Measurements from ENCODE around the gene MGP.

MGP gene

DNA sequence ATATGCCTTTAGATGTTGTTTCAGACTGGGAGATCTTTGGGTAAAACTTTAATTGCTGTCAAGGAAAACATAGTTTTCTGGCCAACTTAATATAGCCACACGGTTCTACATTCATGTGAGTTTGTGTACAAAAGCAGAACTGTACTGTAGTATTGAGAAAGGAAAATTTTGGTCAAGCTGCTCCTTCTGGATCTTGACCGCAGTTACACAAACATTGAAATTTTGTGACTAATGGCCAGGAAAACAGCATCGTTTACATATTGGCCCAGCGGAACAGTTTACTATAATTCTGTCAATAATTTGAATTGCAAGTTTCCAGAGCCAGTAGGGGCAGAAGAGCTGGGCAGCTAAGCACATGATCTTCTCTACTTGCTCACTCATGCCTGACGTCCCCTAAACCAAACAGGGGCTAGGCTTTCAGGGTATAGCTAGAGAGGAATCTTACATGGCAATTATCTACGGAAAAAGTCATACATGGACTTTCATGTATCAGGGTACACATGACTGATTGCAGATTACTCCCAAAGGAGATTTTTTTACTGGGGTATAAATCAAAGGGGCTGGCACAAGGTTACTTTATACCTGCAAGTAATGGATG is 31.0 kb downstream of the MGP start:
- DNase-seq = no peak

DNA sequence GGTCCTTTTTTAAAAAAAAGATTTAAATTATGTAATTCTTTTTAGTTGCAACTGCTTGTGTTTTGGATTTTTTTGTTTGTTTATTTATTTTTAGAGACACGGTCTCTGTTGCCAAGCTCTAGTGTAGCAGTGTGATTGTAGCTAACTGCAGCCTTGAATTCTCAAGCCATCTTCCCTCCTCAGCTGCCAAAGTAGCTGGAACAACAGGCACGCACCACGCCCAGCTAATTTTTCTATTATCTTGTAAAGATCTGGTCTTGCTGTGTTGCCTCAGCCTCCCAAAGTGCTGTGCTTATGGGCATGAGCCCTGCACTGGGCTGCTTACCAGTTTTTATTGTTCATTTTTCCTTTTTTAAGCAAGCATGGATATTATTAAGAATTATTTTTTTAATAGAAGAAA is 31.7 kb downstream of the MGP start:
- DNase-seq = no peak

DNA sequence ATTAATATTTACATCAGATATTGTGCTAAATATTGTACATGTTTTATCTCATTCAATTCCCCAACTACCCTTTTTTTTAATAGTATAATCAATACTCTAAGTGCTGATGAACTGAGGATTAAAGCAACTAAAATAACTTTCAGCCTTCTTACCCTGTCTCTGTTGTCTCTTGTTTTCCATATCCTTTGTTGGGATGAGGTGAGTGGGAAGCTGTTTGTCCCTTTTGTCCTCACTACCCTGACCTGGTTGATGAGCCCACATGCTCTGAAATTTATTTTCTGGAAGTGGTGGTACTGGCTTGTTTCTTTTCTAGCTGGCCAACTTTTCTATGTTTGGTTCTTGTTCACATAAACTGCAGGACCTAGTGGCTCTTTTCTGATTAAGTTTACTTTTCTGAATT is 32.8 kb downstream of the MGP start:
- no peak for DNase-seq

DNA sequence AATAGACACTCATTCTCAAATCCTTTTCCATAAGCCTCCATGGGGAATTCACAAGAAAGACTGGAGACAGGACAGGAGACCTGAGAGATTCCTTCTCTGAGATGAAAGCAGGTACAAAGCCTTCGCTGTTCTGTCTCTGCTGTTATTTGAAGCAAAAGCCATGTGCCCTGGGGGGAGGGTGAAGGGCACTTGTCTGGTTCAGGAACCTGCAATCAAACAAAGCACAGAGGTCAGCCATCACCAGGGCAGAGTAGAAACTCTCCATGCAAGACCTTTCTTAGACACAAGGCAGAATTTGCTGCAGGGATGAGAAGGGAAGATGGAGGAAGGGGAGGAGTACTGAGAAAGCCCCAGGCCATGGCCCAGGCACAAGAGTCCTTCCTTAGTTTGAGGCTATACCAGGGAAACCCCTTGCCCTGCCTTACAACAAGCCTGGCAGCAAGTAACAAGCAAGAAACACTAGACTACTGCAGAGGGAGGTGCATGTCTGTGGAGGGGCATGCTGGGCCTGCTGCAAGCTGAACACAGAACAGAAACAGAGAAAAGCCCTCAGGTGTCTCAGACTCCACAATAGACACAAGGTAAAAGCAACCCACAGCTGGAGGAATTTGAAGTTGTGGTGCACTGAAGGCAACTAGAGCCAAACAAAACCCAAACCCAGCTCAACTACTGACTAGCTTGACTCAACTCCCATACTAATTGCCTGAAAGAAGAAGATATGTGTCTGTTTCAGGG is 34.6 kb downstream of the MGP start:
- DNase-seq = no peak

DNA sequence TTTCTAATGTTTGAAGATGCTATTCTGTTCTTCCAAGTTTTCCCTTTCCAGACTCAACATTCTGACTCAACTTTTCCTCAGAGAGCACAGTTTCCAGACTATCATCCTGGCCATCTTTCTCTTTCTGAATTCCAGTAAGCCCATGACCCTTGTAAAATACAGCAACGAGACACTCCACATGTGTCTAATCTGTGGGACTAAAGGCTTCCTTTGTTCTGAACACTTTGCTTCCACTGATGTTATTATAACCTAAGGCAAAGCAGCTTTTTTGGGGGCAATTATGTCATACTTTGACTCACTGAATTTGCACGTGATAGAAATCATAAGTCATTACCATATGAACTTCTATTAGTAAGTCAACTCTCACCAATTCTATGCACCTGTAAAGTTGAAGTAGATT is 36.0 kb downstream of the MGP start:
- DNase-seq = no peak

DNA sequence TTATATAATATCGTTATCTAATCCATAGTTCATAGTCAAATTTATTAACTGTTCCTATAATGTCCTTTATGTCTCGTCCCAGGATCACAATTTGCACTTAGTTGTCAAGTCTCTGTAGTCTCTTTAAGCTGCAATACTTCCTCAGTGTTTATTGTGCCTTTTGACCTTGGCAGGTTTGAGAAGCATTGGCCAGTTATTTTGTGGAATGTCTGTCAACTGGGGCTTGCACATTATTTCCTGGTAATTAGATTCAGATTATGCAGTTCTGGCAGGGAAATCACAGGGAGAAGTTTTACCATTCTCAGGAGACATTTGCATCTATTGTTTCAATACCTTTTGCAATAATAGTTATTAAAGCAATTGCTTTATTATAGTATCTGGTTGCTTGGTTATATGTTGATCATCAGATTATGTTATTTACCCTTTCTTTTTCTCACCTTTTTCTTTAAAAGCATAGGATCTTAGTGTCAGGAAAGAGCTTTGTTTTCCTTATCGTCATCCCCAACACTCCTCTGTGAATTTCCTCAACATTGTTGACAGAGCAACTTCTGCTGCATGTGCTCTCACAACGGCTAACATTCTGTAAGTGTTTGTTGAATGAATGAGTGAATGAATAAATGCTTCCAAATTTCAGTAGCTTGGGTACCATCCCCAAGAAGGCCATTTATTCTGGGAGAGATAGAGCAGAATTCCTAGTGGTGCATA is 38.6 kb downstream of the MGP start:
- no peak for DNase-seq

DNA sequence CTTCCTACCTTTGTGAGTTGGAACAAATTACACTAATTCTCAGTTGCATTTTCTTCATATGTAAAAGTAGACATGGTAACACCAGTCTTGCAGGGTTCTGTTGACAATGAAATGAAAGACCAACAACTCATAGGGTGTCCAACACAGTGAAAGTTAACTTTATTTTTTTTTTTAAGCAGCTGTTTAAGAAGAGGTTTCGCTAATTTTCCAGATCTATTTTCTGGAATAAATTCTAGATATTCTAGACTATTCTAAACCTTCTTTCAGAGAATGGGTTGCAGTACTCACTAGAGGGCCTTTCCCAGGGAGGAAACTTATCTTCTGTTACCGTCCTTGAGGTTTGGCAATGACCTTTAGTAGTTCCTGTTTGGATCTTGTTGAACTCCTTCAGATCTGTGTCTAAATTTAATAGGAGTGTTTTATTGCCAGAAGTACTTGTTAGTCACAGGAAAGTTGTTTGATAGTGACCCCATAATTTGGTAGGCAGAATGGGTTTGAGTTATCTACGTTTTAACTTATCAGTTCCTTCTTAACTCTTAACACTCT is 39.5 kb downstream of the MGP start:
- no peak for DNase-seq

DNA sequence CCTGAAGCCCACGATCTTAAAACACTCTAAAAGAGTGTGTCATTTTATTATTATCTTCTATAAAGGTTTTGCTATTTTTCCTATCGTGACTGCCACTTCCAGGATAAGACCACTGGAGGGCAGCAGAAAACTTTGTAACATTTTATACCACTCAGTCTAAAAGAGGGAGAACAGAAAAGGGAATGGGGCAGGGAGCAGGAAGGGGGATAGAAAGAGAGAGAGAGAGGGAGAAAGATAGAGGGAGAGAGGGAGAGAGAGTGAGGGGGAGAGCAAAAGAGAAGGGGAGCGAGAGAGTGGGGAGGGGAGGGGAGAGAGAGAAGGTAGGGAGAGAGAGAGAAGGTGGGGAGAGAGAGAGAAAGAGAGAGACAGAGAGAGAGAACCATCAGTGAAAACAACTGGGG is 40.3 kb downstream of the MGP start:
- peak; percentile 1 to 70 (median 22) for DNase-seq

DNA sequence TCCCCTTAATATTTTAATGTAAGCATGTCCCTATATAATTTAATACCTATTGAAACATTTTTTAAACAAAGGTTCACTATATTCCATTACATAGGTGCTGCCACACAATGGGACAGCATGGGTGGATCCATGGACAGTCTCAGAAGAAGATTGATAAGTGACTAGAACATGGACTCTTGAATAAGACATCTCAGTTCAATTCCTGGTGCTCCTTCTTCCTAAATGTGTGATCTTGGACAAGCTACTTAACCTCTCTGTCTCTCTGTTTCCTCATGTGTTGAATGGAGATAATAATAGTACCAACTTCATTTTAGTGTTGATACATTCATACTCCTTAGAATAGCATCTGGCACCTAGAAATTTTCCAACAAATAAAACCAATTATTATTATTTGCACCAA is 41.3 kb downstream of the MGP start:
- DNase-seq = no peak

DNA sequence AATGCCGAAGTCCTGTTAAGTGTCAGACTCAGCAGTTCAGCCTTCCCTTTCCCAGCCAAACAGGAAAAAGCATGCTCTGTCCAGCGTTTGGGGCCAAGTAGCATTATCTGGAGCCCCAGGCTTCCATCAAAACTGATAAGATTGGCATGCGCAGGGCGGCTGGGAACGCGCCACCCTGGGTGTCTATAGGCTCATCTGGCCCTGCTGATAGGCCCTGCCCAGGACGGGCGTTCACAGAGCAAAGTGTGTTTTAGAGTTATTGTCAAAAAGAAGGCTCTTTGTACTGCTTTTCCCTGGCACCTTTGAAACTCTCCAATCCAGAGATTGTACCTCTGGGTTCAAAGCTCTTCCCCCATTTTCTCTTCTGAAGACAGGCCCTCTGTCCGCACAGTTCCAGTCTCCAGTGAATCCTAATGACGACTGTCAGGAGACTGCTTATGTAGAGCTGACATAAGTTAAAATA is 42.2 kb downstream of the MGP start, which contains the start of gene ART4:
TSS of gene ART4 (minus strand) at position 102 of the 463 bp plus-strand sequence. CDS start 413 bp downstream, outside the sequence.
- DNase-seq = no peak

DNA sequence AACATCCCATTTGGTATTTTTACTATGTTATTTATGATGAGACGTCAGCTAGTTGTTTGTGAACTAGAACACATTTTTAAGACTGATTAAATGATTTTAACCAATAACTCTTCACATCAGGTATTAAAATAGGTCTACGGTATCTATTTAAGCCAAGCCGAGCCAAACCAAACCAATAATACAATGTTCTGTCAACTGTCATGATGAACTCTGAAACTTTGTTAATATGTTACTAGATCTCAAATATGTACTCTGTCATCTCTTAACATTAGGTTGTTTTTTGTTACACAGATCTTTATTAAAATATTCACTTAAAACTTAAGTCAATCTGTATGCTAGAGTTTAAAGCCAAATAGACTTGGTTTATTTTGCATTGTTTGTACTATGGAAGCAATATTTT is 43.3 kb downstream of the MGP start:
- DNase-seq = no peak

DNA sequence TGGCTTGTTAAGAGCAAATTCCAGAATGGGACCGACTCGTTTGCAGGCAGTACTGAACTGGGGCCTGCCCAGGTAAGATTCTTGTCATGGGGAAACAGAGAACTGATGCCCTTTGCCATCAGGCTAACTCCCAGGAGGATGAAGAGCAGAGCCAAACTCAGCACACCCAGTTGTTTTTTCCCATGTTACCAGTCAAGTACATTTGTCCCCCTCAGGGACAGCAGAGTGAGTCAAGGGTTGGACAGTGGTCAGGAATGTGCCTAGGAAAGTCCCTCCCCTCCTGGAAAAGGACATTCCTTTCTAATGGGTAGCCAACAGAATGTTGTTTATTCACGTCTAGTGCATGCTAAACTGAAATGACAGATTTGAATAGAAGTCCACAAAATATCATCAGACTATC is 43.9 kb downstream of the MGP start:
- DNase-seq = no peak

DNA sequence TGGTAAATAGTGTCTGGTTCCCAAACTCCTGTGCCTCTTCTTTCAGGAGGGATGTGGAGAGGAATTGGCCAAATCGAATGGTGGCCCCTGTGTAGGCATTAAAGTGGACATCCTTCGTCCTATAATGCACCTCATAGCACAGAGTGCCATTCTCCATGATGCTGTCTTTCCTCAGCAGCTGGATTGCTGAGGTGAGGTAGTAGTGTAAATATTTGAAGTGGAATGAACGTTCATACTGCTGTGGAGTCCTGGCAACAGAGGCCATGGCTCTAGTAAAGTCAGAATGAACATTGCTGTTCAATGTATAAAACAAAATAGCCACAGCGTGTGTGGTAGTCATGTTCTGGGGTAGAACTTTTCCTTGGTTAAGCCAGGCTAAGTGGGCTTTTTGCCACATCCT is 45.0 kb downstream of the MGP start:
- no peak for DNase-seq

DNA sequence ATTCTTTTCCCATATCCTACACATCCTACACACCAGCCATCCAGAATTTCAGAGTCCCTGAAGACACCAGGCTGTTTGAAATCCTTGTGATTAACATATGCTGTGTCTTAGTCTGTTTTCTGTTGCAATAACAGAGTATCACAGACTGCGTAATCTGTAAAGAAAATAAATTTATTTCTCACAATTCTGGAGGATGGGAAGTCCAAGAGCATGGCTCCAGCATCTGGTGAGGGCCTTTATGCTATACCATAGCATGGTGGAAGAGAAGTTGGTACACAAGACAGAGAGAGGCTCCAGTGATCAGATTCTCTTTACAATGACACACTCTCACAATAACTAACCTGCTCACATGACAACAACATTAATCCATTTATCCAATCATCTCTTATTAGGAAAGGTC is 46.4 kb downstream of the MGP start:
- no peak for DNase-seq

DNA sequence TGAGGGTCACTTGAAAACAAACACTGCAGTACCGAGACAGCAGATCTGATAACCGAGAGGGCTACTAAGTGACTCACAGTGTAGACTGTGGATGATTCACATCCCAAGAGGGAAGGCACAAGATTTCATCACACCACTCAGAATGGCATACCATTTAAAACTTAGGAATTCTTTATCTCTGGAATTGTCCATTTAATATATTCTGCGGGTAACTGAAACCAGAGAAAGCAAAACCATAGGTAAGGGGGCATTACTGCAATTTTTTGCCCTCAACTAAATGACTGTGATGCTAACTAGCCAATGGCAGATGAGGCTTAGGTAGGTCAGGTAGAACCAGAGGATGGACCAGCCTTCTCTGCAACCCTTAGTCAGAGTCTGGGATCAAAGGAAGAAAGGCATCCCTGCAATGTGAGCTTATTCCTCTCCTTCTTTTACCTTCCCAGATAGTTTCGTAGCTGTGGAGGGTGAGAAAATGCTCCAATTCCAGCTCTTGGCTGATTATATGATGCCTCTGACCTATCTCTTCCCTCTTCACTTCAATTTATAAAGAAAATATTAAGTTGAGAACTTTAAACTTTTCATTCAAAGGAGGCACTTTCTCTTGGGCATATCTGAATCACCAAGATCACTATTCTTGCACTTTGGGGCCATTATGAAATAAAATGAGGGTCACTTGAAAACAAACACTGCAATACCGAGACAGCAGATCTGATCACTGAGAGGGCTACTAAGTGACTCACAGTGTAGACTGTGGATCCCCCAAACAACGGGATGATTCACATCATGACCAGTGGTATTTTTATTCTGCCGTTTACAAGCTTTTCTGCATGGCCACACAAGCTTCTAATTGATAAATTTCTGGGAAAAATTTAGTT is 49.1 kb downstream of the MGP start:
- DNase-seq = no peak

DNA sequence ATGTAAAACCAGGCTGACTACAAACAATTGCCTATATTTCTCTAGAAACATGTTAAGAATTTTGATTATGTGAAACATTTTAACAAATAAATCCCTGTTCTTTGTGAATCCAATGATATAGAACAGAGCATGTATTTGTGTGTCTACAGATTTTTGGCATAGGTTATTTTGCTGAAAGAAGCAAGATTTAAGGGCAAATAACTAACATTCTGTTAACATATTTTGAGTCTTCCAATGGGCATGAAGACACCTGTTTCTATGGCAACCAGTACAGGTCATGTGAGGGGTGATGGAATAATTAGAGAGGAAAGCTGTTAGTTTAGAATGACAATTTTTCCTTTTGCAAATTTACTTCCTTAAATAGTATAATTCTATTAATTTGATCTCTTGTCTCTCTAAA is 51.1 kb downstream of the MGP start:
- no peak for DNase-seq

DNA sequence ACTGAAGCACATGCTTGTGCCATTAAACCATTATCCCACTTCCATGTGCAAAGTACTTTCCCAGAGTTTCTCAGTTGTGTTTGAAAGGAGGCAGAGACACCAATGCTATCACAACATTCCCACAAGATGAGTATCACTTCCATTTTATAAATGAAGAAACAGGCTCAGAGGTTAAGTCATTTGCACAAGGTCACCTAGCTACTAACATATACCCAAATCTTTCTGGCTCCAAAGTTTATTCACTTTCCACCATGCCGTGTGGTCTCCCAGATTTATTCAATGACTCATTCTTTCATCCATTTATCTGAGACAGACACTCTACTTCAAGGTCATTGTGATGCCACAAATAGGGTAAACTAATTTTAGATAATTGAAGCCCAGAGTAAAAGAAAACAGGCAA is 51.7 kb downstream of the MGP start:
- no peak for DNase-seq

DNA sequence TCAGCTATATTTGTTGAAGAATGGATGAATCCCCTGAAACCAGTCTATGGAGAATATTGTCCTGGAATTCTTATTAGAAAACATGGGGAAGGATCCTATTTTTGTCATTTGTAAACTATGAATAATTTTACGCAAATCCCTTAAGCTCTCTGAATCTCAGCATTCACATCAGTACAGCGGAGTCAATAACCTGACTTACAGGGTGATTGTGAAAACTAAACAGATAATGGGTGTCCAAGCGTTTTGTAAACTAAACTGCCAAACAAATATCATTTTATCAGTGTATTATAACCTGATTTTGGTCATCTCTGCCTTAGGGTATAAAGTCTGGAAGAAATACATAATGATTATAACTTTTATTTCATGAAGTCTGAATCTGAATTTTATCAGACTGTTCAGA is 52.3 kb downstream of the MGP start:
- no peak for DNase-seq

All from stimulated activated naive CD4-positive, alpha-beta T cell (primary cell).